Head of caudate nucleus (tissue), 42 donors: Measurements from ENCODE around the gene PRKCQ.
"Not testable (repeated sequence)": the region's sequence is repeated elsewhere in the genome, so short reads cannot be mapped to it uniquely, and the experiment has no call there.

ENCODE experiments used
- DNase-seq, 42 donors: peaks; one replicate each; pipeline versions ENCODE4 v3.0.0 to v3.0.0-alpha.2; 2020 to 2021; ENCODE audit warnings: mixed read lengths in 7 of 42
- intact Hi-C: fragments of 100-400 bp; cut with DNase I; formaldehyde crosslinking; loops from one replicate; pipeline ENCODE4 v1.15.0; 2022

The PRKCQ gene

DNA sequence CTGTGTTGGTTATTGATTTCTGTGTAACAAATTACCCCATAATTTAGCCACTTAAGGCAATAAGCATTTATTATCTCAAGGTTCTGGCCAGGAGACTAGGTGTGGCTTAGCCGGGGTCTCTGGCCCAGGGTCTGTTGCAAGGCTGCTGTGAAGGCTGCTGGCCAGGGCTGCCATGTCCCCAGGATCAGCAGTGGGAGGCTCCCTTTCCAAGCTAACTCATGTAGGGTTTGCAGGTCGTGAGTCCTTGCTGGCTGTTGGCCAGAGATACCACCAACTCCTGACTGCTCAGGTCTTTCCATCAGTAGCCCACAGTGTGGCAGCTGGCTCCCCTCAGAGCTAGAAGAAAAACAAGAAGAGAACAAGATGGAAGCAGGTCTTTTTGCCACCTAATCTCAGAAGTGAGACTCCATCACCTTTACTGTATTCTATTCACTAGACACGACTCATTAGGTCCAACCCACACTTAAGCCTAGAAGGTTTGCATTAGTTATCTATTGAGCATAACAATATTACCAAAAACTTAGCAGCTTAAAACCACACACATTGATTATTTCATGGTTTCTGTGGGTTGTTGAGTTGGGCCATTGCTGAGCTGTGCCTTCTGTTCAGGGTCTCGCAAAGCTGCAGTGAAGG is 191.7 kb downstream of the PRKCQ start:
- no peak for DNase-seq
- intact Hi-C loops, result no loop called here

DNA sequence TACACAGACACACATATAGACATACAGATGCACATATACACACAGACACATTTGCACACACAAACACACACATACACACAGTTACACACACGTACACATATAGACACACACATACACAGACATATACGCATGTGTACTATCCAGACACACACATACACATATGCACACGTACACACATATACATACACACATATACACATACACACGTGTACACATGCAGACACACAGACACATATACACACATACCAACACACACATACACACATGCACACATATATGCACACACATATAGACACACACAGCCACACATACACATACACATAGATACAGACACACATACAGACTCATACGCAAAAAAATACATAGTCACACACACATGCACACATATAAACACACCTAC is 193.1 kb downstream of the PRKCQ start:
- DNase-seq, result no peak
- intact Hi-C loops, result no loop called here

GRCh38 chr10:6386346-6386745 is 193.7 kb downstream of the PRKCQ start:
- peak in 11 of 42 donors; percentile 27 to 52 (median 40) for DNase-seq
- intact Hi-C loops, result no loop called here

GRCh38 chr10:6385665-6386064 is 194.4 kb downstream of the PRKCQ start:
- no peak for DNase-seq
- intact Hi-C loops, result no loop called here

- DNase-seq, result no peak
- intact Hi-C loops, result no loop called here
Observed at GRCh38 chr10:6384847-6385246, 195.2 kb downstream of the PRKCQ start.

DNA sequence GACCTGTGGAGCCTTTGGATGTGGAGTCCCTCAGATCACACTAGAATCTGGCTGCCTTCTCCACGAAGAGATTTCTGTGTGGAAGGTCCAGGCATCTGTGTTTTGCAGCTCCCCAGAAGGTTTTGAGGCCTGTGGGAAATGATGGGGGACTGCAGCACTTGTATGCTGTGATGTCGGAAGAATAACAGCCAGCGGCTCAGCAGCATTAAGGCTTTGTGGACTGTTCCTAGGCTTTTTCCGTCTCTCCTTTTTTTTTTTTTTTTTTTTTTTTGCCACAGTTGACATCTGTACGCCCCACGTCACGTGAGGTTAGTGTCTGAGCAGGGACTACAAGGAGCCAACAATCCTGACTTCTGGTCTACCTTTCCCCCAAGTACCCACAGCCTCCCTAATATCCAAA is 196.0 kb downstream of the PRKCQ start:
- intact Hi-C loops, result no loop called here
- no peak for DNase-seq

DNA sequence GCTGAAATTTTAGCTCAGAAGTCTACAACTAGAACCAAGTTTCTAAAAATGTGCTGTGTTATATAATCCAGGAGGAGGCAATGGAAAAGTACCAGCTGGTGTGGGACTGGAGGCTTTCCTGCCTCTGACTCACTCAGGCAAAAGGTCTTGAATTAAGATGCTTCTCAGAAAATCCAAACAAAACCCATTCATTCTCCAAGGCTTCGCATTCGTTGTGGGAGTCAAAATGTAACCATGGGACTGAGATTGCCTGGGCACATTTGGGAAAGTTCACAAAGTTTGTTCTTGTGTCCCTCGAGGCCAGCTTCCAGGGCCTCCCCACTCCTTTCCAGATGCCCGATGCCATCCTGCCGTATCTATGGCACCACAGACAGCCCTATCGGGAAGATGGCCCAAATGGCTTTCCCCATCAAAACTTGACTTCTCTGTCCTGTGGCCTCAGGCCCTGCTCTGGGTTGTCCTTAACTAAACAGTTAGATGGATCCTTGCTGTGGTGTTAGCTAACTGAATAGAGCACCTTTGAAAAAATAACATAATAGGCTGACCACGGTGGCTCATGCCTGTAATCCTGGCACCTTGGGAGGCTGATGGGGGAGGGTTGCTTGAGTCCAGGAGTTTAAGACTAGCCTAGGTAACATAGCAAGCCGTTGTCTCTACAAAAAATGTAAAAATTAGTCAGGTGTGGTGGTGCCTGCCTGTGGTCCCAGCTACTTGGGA is 196.8 kb downstream of the PRKCQ start:
- peak in 34 of 42 donors; percentile 35 to 88 (median 64) for DNase-seq
- intact Hi-C loops, result no loop called here

- intact Hi-C loops, result no loop called here
- peak in 12 of 42 donors; percentile 24 to 65 (median 32) for DNase-seq
Observed at GRCh38 chr10:6382081-6382480, 198.0 kb downstream of the PRKCQ start.

GRCh38 chr10:6380478-6380877 is 199.6 kb downstream of the PRKCQ start:
- DNase-seq, intact Hi-C loops: not testable (repeated sequence)

DNA sequence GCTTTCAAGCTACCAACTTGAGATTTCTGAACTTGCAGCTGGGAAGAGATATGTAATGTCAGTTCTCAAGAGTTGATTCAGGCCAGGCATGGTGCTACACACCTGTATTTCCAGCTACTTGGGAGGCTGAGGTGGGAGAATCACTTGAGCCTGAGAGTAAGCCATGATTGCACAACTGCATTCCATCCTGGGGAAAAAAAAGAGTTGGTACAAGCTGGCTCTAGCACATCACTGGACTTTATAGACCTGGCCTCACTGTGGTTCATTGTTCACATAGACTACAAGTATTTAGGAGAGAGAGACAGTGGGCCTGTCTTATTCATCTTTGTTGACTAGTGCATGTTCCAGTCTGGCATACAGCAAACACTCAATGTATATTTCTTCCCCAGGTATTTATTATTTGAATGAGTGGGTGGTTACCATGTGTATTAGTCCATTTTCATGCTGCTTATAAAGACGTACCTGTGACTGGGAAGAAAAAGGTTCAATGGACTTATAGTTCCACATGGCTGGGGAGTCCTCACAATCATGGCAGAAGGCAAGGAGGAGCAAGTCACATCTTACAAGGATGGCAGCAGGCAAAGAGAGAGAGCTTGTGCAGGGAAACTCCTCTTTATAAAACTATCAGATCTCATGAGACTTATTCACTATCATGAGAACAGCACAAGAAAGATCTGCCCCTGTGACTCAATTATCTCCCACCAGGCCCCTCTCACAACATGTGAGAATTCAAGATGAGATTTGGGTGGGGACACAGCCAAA is 200.9 kb downstream of the PRKCQ start:
- intact Hi-C loops, result no loop called here
- DNase-seq, result no peak
